Eye (tissue), 1 donor: ENCODE results near the gene PACRG.

ENCODE experiments used
- DNase-seq: peaks from one replicate; pipeline ENCODE4 v3.0.0-alpha.2; 2015

PACRG gene

GRCh38 chr6:162798546-162799266 is 70.9 kb downstream of the PACRG start:
- DNase-seq: no peak

DNA sequence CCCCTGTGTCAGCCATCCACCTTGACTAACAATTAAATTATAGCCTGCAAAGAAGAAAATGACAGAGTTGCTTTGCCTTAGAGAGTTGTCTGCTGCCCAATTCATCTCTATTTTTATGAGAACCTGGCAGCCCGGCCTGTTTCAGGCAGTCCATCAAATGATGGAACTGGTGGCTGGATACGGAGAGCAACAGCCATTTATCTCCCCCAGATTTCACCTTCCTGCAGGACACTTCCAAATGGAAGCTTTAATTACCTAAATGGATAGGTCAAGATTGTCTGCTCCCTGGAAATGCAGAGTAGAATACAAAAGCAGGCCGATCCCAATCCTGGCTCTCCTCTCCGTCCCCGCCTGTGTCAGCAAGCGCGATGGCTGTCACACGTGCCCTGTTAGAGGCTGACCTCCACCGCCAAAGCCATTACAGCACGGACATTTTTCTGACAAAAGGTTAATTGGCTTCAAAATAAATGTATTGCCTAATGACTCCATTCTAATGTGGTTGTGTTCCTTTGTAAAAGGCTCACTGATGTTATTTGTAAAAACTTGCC is 86.7 kb downstream of the PACRG start:
- peak; percentile 58 for DNase-seq

- DNase-seq: no peak
These were observed 89.4 kb downstream of the PACRG start for GRCh38 chr6:162817196-162817595.

DNA sequence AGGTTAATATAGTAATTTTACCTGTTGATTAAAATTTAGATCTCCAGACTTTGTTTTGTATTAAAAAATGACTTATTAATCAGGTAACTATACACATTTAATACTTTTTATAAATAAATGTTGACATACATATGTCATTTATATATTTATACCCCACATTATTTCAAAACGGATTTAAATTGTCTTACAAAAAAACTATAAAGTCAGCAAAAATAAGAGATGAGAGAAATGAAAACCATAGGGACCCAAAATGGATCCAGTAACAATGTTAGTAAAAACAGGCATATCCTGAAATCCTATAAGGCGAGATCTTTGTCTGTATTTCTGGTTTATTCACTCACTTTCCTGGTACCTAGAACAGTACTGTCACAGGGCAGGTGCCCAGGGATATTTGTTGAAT is 91.5 kb downstream of the PACRG start:
- DNase-seq: no peak

- DNase-seq: peak; percentile 38
These were observed 93.3 kb downstream of the PACRG start for GRCh38 chr6:162821102-162821501.

DNA sequence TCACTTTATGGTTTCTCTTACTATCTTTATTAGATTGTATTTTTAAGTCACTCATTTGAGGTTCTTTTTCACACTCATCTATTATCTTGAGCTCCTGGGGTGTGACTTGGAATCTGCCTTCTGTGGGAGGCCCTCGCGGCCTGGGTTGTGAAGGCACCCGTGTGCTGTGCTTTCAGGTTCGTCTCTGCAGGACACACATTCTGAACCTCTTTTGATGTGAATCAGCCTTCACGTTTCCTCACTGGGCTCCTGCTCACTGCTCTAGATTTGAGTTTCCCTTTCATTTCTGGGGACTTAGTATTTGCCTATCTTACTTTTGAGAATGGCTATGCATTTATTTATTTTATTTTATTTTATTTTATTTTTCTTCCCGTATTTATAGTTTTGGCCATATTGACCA is 97.8 kb downstream of the PACRG start:
- no peak for DNase-seq

- DNase-seq: no peak
These were observed 101.4 kb downstream of the PACRG start for GRCh38 chr6:162829013-162829742.

GRCh38 chr6:162833776-162834175 is 106.0 kb downstream of the PACRG start:
- no peak for DNase-seq

GRCh38 chr6:162845972-162846371 is 118.2 kb downstream of the PACRG start:
- DNase-seq: peak; percentile 5

- no peak for DNase-seq
These were observed 118.9 kb downstream of the PACRG start for GRCh38 chr6:162846723-162847122.

- DNase-seq: peak; percentile 50
These were observed 121.5 kb downstream of the PACRG start for GRCh38 chr6:162849269-162849668.

GRCh38 chr6:162852192-162852591 is 124.4 kb downstream of the PACRG start:
- no peak for DNase-seq

DNA sequence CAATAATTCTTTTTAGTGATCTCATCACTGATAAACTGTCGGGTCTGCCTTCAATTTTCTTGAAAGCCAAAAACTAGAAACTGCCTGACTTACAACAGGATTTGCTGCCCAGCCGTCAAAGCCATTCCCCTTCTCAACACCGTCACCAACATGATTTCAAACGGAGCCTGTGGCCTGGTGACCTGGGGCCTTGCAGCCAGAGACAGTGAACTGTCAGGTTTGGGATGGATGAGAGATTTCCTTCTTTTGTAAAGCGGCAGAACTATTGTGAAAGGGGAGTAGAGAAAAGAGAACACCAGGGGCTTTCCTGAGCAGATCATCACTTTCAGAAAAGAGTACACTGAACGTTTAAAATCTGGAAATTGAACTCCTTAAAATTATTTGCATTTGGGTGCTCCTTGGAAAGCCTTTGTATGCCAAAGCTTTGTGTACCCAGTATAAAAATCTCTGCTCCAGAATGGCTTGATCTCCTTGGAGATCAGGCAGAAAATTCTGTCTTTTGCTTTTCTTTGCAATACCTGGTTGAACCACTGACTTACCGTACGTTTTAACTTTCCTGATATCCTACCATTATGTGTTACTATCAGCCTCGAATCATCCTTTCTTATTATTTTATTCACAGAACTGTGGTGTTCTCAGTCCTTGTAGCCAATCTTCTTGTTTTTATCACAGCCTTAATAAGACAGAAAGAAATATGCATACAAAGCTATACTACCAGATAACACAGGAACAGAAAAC is 125.2 kb downstream of the PACRG start:
- peak; percentile 33 for DNase-seq

DNA sequence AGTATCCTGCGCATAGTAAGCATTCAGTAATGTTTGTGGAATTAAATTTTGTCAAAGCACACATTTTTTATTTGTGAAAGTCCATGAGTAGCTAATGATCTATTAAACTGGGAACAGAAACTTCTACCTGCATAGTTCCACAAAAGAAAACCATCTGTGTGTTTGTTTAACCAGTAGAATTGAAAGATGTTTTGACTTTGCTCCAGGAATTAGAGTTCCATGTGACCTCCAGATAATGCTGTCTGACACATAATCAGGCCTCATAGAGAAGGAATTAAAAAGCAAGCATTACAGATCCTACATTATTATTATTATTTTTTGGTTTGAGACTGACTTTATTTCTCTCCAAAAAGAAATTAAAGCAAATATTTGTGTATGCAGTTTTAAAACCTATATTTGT is 126.5 kb downstream of the PACRG start:
- DNase-seq: no peak

GRCh38 chr6:162854734-162855191 is 127.0 kb downstream of the PACRG start:
- DNase-seq: peak; percentile 41

DNA sequence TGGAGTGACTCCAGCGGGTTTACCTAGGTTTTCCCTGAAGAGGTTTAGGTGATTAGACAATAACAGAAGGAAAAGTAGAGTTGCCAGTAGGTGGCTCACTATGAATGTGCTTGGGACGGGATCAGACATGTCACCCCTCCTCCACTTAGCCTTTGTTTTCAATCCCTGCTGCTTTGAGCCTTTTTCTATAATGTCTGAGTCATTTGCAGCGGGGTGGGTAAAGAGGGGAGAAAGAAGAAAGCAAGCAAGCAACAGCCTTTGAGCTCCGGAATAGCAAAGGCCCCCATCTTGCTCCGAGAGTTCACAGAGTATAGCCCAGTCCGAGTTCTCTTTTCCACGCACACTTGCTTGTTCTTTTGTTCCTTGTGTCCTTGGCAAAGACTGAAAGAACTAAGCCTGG is 129.1 kb downstream of the PACRG start:
- DNase-seq: peak; percentile 95

- no peak for DNase-seq
These were observed 129.6 kb downstream of the PACRG start for GRCh38 chr6:162857326-162857725.

- no peak for DNase-seq
These were observed 134.7 kb downstream of the PACRG start for GRCh38 chr6:162862462-162862861.

- DNase-seq: no peak
These were observed 135.2 kb downstream of the PACRG start for GRCh38 chr6:162862941-162863340.

DNA sequence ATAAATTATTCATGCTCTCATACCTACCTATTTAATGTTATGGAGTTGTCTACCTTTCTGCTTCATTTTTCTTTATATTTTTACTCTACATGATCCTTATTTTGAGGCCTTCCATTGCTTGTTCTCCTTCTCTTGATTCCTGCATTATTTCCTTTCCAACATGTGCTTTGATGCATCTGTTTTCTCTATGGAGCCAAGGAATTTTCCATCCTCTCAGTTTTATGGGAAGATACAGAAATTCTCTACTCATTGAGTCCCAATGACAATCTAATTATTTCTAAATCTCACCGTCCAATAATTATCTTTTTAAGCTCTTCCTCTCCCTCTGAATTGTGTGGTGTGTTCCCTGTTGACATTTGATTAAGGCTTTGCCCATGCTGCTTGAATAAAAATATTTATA is 136.0 kb downstream of the PACRG start:
- no peak for DNase-seq

- DNase-seq: no peak
These were observed 137.1 kb downstream of the PACRG start for GRCh38 chr6:162864911-162865310.

DNA sequence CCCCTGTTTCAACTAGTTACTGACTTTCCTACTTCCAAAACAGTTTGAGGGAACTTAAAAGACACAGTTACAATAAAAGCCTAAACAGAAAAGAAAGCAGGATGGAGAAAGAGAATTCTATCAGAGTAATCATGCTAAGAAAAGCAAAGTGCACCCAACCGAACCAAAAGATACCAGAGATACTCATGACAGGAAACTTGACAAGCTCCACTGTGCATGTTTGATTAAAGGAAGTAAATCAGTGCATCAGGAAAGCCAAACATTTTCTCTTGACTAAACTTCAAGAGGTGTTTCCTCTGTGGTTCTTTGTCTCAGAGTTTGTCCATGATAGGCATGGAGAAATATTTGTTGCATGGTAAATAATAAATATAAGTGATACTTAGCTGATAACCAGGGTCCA is 138.9 kb downstream of the PACRG start:
- no peak for DNase-seq

- no peak for DNase-seq
These were observed 140.6 kb downstream of the PACRG start for GRCh38 chr6:162868397-162868796.
